MM.1S (cell line): ENCODE results near the gene DMRTB1.

Source experiments
- DNase-seq: peaks from one replicate; pipeline ENCODE4 v3.0.0-alpha.2; 2015
- H2AFZ ChIP-seq: fragments of 300-600 bp; sonication (generic); 2 replicates; pipeline ENCODE4 v1.6.0; 2016; ENCODE audit warnings: antibody characterized with exemption, low read length
- H3F3A ChIP-seq: fragments of 300-600 bp; sonication (generic); 2 replicates; pipeline ENCODE4 v1.6.1; 2016; ENCODE audit warnings: mild to moderate bottlenecking, antibody characterized with exemption, low read length, moderate library complexity, mixed read lengths; ENCODE audit not compliant: insufficient read depth
- H3K27ac ChIP-seq: fragments of 300-600 bp; sonication (generic); 2 replicates; pipeline ENCODE4 v1.5.1; 2016; ENCODE audit warnings: mild to moderate bottlenecking, low read length
- H3K27me3 ChIP-seq: fragments of 300-600 bp; sonication (generic); replicated peaks from 2 replicates; pipeline ENCODE4 v1.6.0; 2016; ENCODE audit warnings: low read length; ENCODE audit not compliant: insufficient read depth
- H3K36me3 ChIP-seq: fragments of 300-600 bp; sonication (generic); replicated peaks from 2 replicates; pipeline ENCODE4 v1.6.1; 2016; ENCODE audit warnings: mild to moderate bottlenecking, low read length, mixed read lengths; ENCODE audit not compliant: insufficient read depth
- H3K4me1 ChIP-seq: fragments of 300-600 bp; sonication (generic); 2 replicates; pipeline ENCODE4 v1.6.1; 2016; ENCODE audit warnings: low read length, mixed read lengths
- H3K4me2 ChIP-seq: fragments of 300-600 bp; sonication (generic); 2 replicates; pipeline ENCODE4 v1.6.0; 2016; ENCODE audit warnings: low read depth, low read length
- H3K4me3 ChIP-seq: fragments of 300-600 bp; sonication (generic); 2 replicates; pipeline ENCODE4 v1.5.1; 2016; ENCODE audit warnings: low read length, mixed read lengths
- H3K79me2 ChIP-seq: fragments of 300-600 bp; sonication (generic); 2 replicates; pipeline ENCODE4 v1.6.1; 2016; ENCODE audit warnings: mixed run types, low read length, mixed read lengths
- H3K9ac ChIP-seq: fragments of 300-600 bp; sonication (generic); 2 replicates; pipeline ENCODE4 v1.6.1; 2016; ENCODE audit warnings: low read length, mixed read lengths
- H3K9me2 ChIP-seq: fragments of 300-600 bp; sonication (generic); replicated peaks from 2 replicates; pipeline ENCODE4 v1.6.1; 2016; ENCODE audit warnings: mild to moderate bottlenecking, low read length, mixed read lengths; ENCODE audit not compliant: insufficient read depth
- H3K9me3 ChIP-seq: fragments of 300-600 bp; sonication (generic); replicated peaks from 2 replicates; pipeline ENCODE4 v1.6.1; 2016; ENCODE audit warnings: mild to moderate bottlenecking, low read length, mixed read lengths; ENCODE audit not compliant: insufficient read depth
- H4K20me1 ChIP-seq: fragments of 300-600 bp; sonication (generic); 2 replicates; pipeline ENCODE4 v1.6.1; 2016; ENCODE audit warnings: mild to moderate bottlenecking, low read length, moderate library complexity, mixed read lengths; ENCODE audit not compliant: insufficient read depth
- EZH2 ChIP-seq: fragments of 300-600 bp; sonication (generic); optimal IDR thresholded peaks from 2 replicates; pipeline ENCODE3; 2017; ENCODE audit warnings: low read depth, mild to moderate bottlenecking, antibody characterized with exemption, low read length, mixed read lengths
- EZH2phosphoT487 ChIP-seq: fragments of 300-600 bp; sonication (generic); IDR thresholded peaks from 2 replicates; pipeline ENCODE4 v1.6.1; 2018; ENCODE audit warnings: antibody characterized with exemption, low read length
- TF ChIP-seq, protein P1 (sequence below): fragments of 300-600 bp; sonication (generic); IDR thresholded peaks from 2 replicates; pipeline ENCODE4 v1.5.1; 2016; ENCODE audit warnings: antibody characterized with exemption, low read length, mixed read lengths

Gene DMRTB1

DNA sequence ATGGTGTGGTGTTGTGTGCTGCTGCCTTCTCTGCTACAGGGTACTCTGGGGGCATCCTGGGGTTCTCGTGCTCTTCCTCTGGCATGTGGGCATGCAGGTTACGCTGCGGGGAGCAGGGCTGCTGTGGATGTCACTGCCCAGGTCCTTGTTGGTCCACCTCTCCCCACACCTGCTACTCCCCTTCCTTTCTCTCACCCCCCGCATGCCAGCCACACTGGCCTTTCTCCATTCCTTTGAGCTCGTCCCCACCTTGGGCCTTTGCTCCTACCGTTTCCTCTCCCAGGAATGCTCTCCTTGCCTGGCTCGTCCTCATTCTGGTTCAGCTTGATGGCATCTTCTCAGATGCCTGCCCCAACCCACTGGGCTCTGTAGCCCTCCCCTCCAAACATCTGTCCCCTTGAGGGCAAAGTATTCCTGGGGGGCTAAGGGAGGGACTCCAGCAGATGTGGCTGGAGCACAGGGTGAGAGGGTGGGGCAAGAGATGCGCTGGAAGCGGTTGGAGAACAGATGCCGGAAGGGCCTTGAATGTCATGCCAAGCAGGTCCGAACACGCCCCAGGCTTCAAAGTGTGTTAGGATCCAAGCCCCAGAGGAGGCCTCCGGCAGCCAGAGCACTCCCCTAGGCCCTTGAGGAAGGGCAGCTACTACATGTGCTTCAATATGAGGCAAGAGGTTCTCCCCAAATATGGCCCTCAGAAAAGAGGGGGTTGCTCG is 23.4 kb downstream of the DMRTB1 start:
- no peaks in the 10 kb centered on the region for H3F3A ChIP-seq
- H2AFZ ChIP-seq = no peak overlapping the region
- H3K4me1 ChIP-seq = no peaks in the 10 kb centered on the region

DNA sequence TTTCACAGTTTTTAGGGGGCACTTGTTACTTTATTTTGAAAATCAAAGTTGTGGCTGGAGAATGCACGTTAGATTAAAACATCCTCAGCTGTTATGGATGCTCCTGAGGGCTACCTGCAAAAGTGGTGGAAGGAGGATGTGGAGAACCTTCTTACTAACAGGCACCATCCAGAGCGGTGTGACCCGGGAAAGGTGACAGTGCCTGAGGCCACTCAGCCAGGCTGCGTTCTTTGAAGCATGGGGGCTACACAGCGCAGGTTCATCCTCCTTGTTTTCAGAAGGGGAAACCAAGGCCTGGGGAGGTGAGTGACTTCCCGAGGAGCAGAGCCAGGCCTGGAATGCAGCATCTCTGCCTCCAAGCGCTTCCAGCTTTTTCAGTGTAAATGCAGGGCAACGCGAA is 24.0 kb downstream of the DMRTB1 start:
- no peaks in the 10 kb centered on the region for H3K79me2 ChIP-seq

More for the DNA sequence above, 23.4 kb downstream of the DMRTB1 start:
- Histone ChIP-seq H3K27me3 (peaks cover 18% of the 10 kb centered on the region), H3K4me3 (no peak overlapping the region), H3K79me2 (no peaks in the 10 kb centered on the region), H3K9me2 (no peaks in the 10 kb centered on the region), H3K9ac (no peak overlapping the region), H3K36me3 (no peaks in the 10 kb centered on the region), H3K9me3 (no peaks in the 10 kb centered on the region), H3K27ac (no peak overlapping the region), H4K20me1 (no peaks in the 10 kb centered on the region), H3K4me2 (no peak overlapping the region)
- TF ChIP-seq EZH2 = no peak
- TF ChIP-seq EZH2phosphoT487 = no peak
- TF ChIP-seq, protein P1, sequence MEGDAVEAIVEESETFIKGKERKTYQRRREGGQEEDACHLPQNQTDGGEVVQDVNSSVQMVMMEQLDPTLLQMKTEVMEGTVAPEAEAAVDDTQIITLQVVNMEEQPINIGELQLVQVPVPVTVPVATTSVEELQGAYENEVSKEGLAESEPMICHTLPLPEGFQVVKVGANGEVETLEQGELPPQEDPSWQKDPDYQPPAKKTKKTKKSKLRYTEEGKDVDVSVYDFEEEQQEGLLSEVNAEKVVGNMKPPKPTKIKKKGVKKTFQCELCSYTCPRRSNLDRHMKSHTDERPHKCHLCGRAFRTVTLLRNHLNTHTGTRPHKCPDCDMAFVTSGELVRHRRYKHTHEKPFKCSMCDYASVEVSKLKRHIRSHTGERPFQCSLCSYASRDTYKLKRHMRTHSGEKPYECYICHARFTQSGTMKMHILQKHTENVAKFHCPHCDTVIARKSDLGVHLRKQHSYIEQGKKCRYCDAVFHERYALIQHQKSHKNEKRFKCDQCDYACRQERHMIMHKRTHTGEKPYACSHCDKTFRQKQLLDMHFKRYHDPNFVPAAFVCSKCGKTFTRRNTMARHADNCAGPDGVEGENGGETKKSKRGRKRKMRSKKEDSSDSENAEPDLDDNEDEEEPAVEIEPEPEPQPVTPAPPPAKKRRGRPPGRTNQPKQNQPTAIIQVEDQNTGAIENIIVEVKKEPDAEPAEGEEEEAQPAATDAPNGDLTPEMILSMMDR = no peak
- no peak for DNase-seq

DNA sequence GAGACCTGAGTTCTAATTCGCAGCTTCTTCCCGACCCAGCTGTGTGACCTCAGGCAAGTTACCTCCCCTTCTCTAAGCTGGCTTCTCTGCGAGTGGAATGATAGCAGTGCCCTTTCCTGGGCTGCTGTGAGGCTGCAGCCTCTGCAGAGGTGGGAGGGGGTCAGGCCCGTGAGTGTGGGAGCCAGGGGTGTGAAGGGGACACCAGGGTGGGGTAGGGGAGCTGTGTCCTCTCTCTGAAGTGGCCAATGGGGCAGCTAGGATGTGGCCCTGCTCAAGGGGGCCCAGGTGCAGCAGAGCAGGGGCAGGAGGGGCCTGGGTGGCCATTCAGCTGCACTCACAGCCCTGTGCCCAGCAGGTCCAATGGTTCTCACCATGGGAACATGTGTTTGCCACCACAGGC is 24.5 kb downstream of the DMRTB1 start:
- no peaks in the 10 kb centered on the region for H3F3A ChIP-seq
- no peak overlapping the region for H3K9ac ChIP-seq
- H3K36me3 ChIP-seq = no peaks in the 10 kb centered on the region
- no peak overlapping the region for H3K27ac ChIP-seq
- H3K27me3 ChIP-seq = peaks cover 28% of the 10 kb centered on the region
- no peak overlapping the region for H3K4me3 ChIP-seq
- no peak overlapping the region for H3K4me2 ChIP-seq
- H3K4me1 ChIP-seq = no peaks in the 10 kb centered on the region
- H2AFZ ChIP-seq = no peak overlapping the region
- TF ChIP-seq EZH2phosphoT487 = no peak
- TF ChIP-seq, protein P1 = no peak
- TF ChIP-seq EZH2 = no peak
- no peaks in the 10 kb centered on the region for H4K20me1 ChIP-seq
- H3K9me2 ChIP-seq = no peaks in the 10 kb centered on the region
- DNase-seq = no peak
- H3K9me3 ChIP-seq = no peaks in the 10 kb centered on the region
- H3K79me2 ChIP-seq = no peaks in the 10 kb centered on the region

More for the DNA sequence above, 24.0 kb downstream of the DMRTB1 start:
- Histone ChIP-seq H3K4me2 (no peak overlapping the region), H2AFZ (no peak overlapping the region), H3K9me2 (no peaks in the 10 kb centered on the region), H3K36me3 (no peaks in the 10 kb centered on the region), H3K4me3 (no peak overlapping the region), H3K4me1 (no peaks in the 10 kb centered on the region), H3K9me3 (no peaks in the 10 kb centered on the region), H3K27me3 (peaks cover 24% of the 10 kb centered on the region), H3K9ac (no peak overlapping the region), H4K20me1 (no peaks in the 10 kb centered on the region), H3F3A (no peaks in the 10 kb centered on the region), H3K27ac (no peak overlapping the region)
- no peak for DNase-seq
- TF ChIP-seq, protein P1 = no peak
- TF ChIP-seq EZH2 = no peak
- TF ChIP-seq EZH2phosphoT487 = no peak
